ENCODE measurements around the gene LYZL6. TPM values are rescaled to one million over a fixed set of nuclear protein-coding genes. Genes with fewer than 3 reads are reported as not detected.

The LYZL6 gene
- total and polyA plus RNA-seq, 8 donors: not detected

GRCh38 chr17:35893751-35894150 is 49.8 kb downstream of the LYZL6 start:
- no peak for TF ChIP-seq CTCF (IDR thresholded peaks at IDR 0.05)
- H3K36me3 ChIP-seq: no peaks in the 10 kb centered on the region
- FAIRE-seq (no peak), ATAC-seq (no peak), DNase-seq (no peak)
- H3K27ac ChIP-seq: no peak overlapping the region
- H3K27me3 ChIP-seq: no peaks in the 10 kb centered on the region
- no peaks in the 10 kb centered on the region for H3K4me1 ChIP-seq
- 87 to 90% methylated on average over 4 of the region's 4 CpGs for WGBS, 2 donors
- intact Hi-C loops (cut with DNase I): no loop called here
- no peak overlapping the region for H3K4me3 ChIP-seq
- no peaks in the 10 kb centered on the region for H3K9me3 ChIP-seq

- FAIRE-seq (no peak), ATAC-seq (peak in 1 of 4 donors; percentile 25), DNase-seq (no peak)
- no peaks in the 10 kb centered on the region for H3K36me3 ChIP-seq
- H3K4me3 ChIP-seq: no peak overlapping the region
- 61 to 72% methylated on average over 6 of the region's 6 CpGs for WGBS, 2 donors
- no peak for TF ChIP-seq CTCF (IDR thresholded peaks at IDR 0.05)
- H3K9me3 ChIP-seq: no peaks in the 10 kb centered on the region
- no peak overlapping the region for H3K27ac ChIP-seq
- H3K27me3 ChIP-seq: no peaks in the 10 kb centered on the region
- intact Hi-C loops (cut with DNase I): no loop called here
- no peaks in the 10 kb centered on the region for H3K4me1 ChIP-seq
Observed at GRCh38 chr17:35892091-35893035, 51.1 kb downstream of the LYZL6 start.

GRCh38 chr17:35891269-35891668 is 52.2 kb downstream of the LYZL6 start:
- no peaks in the 10 kb centered on the region for H3K4me1 ChIP-seq
- no peak overlapping the region for H3K4me3 ChIP-seq
- FAIRE-seq (no peak), ATAC-seq (no peak), DNase-seq (no peak)
- TF ChIP-seq CTCF (IDR thresholded peaks at IDR 0.05): no peak
- no peaks in the 10 kb centered on the region for H3K27me3 ChIP-seq
- WGBS, 2 donors: 75 to 83% methylated on average over 4 of the region's 4 CpGs
- intact Hi-C loops (cut with DNase I): no loop called here
- H3K9me3 ChIP-seq: no peaks in the 10 kb centered on the region
- H3K36me3 ChIP-seq: no peaks in the 10 kb centered on the region
- H3K27ac ChIP-seq: no peak overlapping the region

GRCh38 chr17:35890774-35891155 is 52.7 kb downstream of the LYZL6 start:
- Histone ChIP-seq H3K27me3 (no peaks in the 10 kb centered on the region), H3K4me1 (no peaks in the 10 kb centered on the region), H3K27ac (no peak overlapping the region), H3K36me3 (no peaks in the 10 kb centered on the region), H3K9me3 (no peaks in the 10 kb centered on the region), H3K4me3 (no peak overlapping the region)
- WGBS, 2 donors: 50 to 63% methylated on average over 4 of the region's 4 CpGs
- TF ChIP-seq CTCF (IDR thresholded peaks at IDR 0.05): no peak
- intact Hi-C loops (cut with DNase I): no loop called here
- DNase-seq: no peak
- no peak for FAIRE-seq
- ATAC-seq: peak in 3 of 4 donors; percentile 27 to 42 (median 34)
